OCI-LY1 (cell line): ENCODE data around the gene PRKCZ.

Experiments
- H2AFZ ChIP-seq: fragments of 200-600 bp; sonication (generic), shearing (Covaris generic); 2 replicates; pipeline ENCODE4 v1.6.0; 2014; ENCODE audit warnings: antibody characterized with exemption, mild to moderate bottlenecking, low read length
- H3F3A ChIP-seq: fragments of 200-600 bp; sonication (generic), shearing (Covaris generic); 2 replicates; pipeline ENCODE4 v1.6.0; 2014; ENCODE audit warnings: mild to moderate bottlenecking, antibody characterized with exemption, low read length, moderate library complexity; ENCODE audit not compliant: insufficient read depth
- H3K27ac ChIP-seq: fragments of 200-600 bp; sonication (generic); 2 replicates; pipeline ENCODE4 v1.5.1; 2014; ENCODE audit warnings: low read length, mixed run types, mild to moderate bottlenecking, low read depth; ENCODE audit not compliant: poor library complexity, severe bottlenecking
- H3K27me3 ChIP-seq: fragments of 200-600 bp; sonication (generic); 2 replicates; pipeline ENCODE4 v1.6.0; 2014; ENCODE audit warnings: antibody characterized with exemption, mild to moderate bottlenecking, low read length, moderate library complexity; ENCODE audit not compliant: insufficient read depth
- H3K36me3 ChIP-seq: fragments of 200-600 bp; sonication (generic); 2 replicates; pipeline ENCODE4 v1.6.1; 2014; ENCODE audit warnings: mild to moderate bottlenecking, antibody characterized with exemption, low read length, moderate library complexity, mixed read lengths; ENCODE audit not compliant: insufficient read depth
- H3K4me1 ChIP-seq: fragments of 200-600 bp; sonication (generic); 2 replicates; pipeline ENCODE4 v1.5.1; 2014; ENCODE audit warnings: mild to moderate bottlenecking, low read length, moderate library complexity; ENCODE audit not compliant: insufficient read depth, severe bottlenecking
- H3K4me2 ChIP-seq: fragments of 200-600 bp; sonication (generic), shearing (Covaris generic); 2 replicates; pipeline ENCODE4 v1.6.1; 2014; ENCODE audit warnings: low read length
- H3K4me3 ChIP-seq: fragments of 200-600 bp; sonication (generic); 2 replicates; pipeline ENCODE4 v1.5.1; 2014; ENCODE audit warnings: low read length, low read depth, mild to moderate bottlenecking, mixed read lengths; ENCODE audit not compliant: poor library complexity, severe bottlenecking
- H3K79me2 ChIP-seq: fragments of 200-600 bp; shearing (Covaris generic); 2 replicates; pipeline ENCODE4 v1.6.1; 2016; ENCODE audit warnings: mixed run types, low read length, mixed read lengths; ENCODE audit not compliant: insufficient read depth
- H3K9ac ChIP-seq: fragments of 200-600 bp; sonication (generic), shearing (Covaris generic); 2 replicates; pipeline ENCODE4 v1.6.1; 2014; ENCODE audit warnings: mild to moderate bottlenecking, low read length, mixed read lengths
- H3K9me2 ChIP-seq: fragments of 200-600 bp; sonication (generic), shearing (Covaris generic); 2 replicates; pipeline ENCODE4 v1.6.1; 2014; ENCODE audit warnings: low read depth, mild to moderate bottlenecking, low read length, mixed read lengths
- H3K9me3 ChIP-seq: fragments of 200-600 bp; shearing (Covaris generic); 2 replicates; pipeline ENCODE4 v1.6.1; 2014; ENCODE audit warnings: low read length, mixed read lengths
- H4K20me1 ChIP-seq: fragments of 200-600 bp; sonication (generic), shearing (Covaris generic); 2 replicates; pipeline ENCODE4 v1.6.0; 2016; ENCODE audit warnings: mild to moderate bottlenecking, low read length; ENCODE audit not compliant: insufficient read depth
- EZH2 ChIP-seq: fragments of 200-600 bp; sonication (generic), shearing (Covaris generic); IDR thresholded peaks from 2 replicates; pipeline ENCODE4 v1.8.0; 2017; ENCODE audit warnings: borderline replicate concordance, mixed run types, mild to moderate bottlenecking, antibody characterized with exemption, low read length, moderate library complexity, mixed read lengths
- TF ChIP-seq, protein P1 (sequence below): fragments of 200-600 bp; sonication (generic), shearing (Covaris generic); IDR thresholded peaks from 2 replicates; pipeline ENCODE4 v1.5.1; 2017; ENCODE audit warnings: mild to moderate bottlenecking, antibody characterized with exemption, low read length, moderate library complexity, mixed read lengths

The PRKCZ gene

GRCh38 chr1:2133879-2134215, 83.6 kb downstream of the PRKCZ start:
- no peaks in the 10 kb centered on the region for H3F3A ChIP-seq
- H3K27me3 ChIP-seq = no peaks in the 10 kb centered on the region; the same call in 1 of the 2 replicates
- peak overlapping the region; percentile 50 for H3K4me3 ChIP-seq
- H3K79me2 ChIP-seq = no peaks in the 10 kb centered on the region
- H4K20me1 ChIP-seq = no peaks in the 10 kb centered on the region
- no peak overlapping the region for H3K9ac ChIP-seq
- H3K4me2 ChIP-seq = peak overlapping the region; percentile 54
- TF ChIP-seq EZH2 = no peak
- TF ChIP-seq, protein P1, sequence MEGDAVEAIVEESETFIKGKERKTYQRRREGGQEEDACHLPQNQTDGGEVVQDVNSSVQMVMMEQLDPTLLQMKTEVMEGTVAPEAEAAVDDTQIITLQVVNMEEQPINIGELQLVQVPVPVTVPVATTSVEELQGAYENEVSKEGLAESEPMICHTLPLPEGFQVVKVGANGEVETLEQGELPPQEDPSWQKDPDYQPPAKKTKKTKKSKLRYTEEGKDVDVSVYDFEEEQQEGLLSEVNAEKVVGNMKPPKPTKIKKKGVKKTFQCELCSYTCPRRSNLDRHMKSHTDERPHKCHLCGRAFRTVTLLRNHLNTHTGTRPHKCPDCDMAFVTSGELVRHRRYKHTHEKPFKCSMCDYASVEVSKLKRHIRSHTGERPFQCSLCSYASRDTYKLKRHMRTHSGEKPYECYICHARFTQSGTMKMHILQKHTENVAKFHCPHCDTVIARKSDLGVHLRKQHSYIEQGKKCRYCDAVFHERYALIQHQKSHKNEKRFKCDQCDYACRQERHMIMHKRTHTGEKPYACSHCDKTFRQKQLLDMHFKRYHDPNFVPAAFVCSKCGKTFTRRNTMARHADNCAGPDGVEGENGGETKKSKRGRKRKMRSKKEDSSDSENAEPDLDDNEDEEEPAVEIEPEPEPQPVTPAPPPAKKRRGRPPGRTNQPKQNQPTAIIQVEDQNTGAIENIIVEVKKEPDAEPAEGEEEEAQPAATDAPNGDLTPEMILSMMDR = no peak
- no peaks in the 10 kb centered on the region for H3K36me3 ChIP-seq
- no peaks in the 10 kb centered on the region for H3K9me3 ChIP-seq
- H3K4me1 ChIP-seq = peaks cover 7% of the 10 kb centered on the region
- no peak overlapping the region for H3K27ac ChIP-seq
- no peak overlapping the region for H2AFZ ChIP-seq
- no peaks in the 10 kb centered on the region for H3K9me2 ChIP-seq

GRCh38 chr1:2134266-2134620, 84.0 kb downstream of the PRKCZ start:
- no peaks in the 10 kb centered on the region for H3F3A ChIP-seq
- H3K9ac ChIP-seq = no peak overlapping the region
- no peaks in the 10 kb centered on the region for H3K27me3 ChIP-seq
- H3K9me2 ChIP-seq = no peaks in the 10 kb centered on the region
- no peak overlapping the region for H2AFZ ChIP-seq
- H3K36me3 ChIP-seq = no peaks in the 10 kb centered on the region
- TF ChIP-seq EZH2 = no peak
- TF ChIP-seq, protein P1 = no peak
- no peaks in the 10 kb centered on the region for H3K79me2 ChIP-seq
- H4K20me1 ChIP-seq = no peaks in the 10 kb centered on the region
- no peak overlapping the region for H3K27ac ChIP-seq
- H3K4me2 ChIP-seq = no peak overlapping the region
- peaks cover 7% of the 10 kb centered on the region for H3K4me1 ChIP-seq
- H3K9me3 ChIP-seq = no peaks in the 10 kb centered on the region
- no peak overlapping the region for H3K4me3 ChIP-seq

GRCh38 chr1:2134621-2135307, 84.6 kb downstream of the PRKCZ start:
- H3K79me2 ChIP-seq = no peaks in the 10 kb centered on the region
- no peak overlapping the region for H3K9ac ChIP-seq
- no peaks in the 10 kb centered on the region for H3K27me3 ChIP-seq
- no peaks in the 10 kb centered on the region for H3K36me3 ChIP-seq
- H3K9me3 ChIP-seq = no peaks in the 10 kb centered on the region
- H3K4me1 ChIP-seq = peaks cover 7% of the 10 kb centered on the region
- TF ChIP-seq EZH2 = no peak
- TF ChIP-seq, protein P1 = no peak
- H3K9me2 ChIP-seq = no peaks in the 10 kb centered on the region
- no peak overlapping the region for H3K4me3 ChIP-seq
- H3K27ac ChIP-seq = no peak overlapping the region
- H3F3A ChIP-seq = no peaks in the 10 kb centered on the region
- no peak overlapping the region for H2AFZ ChIP-seq
- no peak overlapping the region for H3K4me2 ChIP-seq
- no peaks in the 10 kb centered on the region for H4K20me1 ChIP-seq
